Daoy (cell line): ENCODE data around the gene LRGUK. TPM values are rescaled to one million over a fixed set of nuclear protein-coding genes. Genes with fewer than 3 reads are reported as not detected.

Source experiments
- DNase-seq: peaks from one replicate; pipeline ENCODE4 v3.0.0-alpha.2; 2015; ENCODE audit warnings: low read depth
- total RNA-seq: library from RNA; depleted of rRNA; stranded (reverse); fragments of >200 nt; shearing (Covaris generic); gene quantifications from 2 replicates; pipeline ENCODE4 v1.2.3, GENCODE V29; 2014; rRNA removed

LRGUK gene
- total RNA-seq, 1 experiment from 2014 or later, result 0.40 TPM

DNA sequence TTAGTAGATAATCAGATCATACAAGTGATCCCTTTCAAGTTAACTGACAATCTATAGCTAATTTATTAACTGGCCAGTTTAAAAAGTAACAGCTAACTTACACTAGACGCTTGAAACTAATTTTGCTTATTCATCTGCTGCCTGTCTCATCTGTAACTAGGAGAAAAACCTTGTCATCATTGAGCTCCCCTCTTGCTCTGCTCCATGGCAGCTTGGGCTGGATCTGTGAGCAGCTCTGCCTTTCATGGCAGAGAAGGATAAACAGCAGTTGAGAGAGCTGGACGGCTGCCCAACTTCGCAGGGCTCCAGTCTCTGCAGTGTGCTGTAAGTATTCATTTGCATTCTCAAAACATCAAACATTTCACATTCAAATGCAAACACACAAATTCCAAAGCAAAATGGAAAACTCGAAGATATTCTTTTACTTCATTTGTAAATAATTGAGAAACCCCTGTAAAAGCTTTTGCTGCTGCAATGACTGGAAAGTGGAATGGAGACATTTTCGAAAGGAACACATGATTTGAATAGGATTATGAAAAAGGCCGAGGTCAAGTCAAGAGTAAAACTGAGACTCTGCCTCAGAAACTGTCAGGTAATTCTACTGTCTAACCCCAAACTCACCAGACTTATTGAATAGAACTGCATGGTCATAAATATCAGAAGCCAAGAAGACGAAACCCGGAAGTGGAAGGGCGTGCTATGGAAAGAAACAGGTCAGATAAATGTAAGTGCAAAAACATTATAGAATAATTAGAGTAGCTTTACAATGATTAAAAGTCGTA lies 172.0 kb downstream of the LRGUK start:
- DNase-seq, result no peak

DNA sequence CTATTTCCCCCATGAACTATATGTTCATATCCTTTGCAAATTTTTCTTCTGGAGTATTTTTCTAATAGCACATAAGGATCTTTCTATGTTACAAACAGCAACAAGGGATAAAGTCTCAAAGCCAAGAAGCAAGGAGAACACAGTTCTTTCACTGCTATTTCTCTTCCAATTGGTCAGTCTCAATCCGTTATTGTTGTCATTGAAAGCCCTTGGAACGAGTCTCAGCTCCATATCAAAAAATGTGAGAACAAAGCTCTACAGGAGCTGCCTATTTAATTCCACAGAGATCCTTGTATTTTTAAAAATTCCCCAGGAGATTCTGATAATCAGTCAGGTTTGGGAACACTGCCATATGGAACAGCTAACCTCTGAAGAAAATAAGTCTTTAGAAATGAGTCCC lies 173.8 kb downstream of the LRGUK start:
- DNase-seq, result no peak

DNA sequence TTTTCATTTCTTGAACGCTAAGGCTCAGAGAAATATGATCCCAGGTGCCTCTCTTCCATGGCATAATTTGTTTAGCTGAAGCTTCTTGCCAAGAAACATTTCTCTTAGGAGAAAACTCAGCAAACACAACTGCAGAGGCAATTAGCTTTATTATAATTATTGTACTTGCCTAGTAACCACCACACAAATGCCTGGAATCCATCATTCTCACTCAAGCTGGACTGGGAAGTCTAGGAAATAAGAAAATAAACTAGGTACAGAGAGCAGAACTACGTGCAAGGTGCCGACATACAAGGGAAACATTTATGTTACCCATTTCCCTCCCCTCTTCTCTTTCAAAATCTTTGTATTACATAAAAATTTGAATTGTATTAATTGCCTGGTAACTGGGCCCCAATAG lies 174.5 kb downstream of the LRGUK start:
- no peak for DNase-seq

DNA sequence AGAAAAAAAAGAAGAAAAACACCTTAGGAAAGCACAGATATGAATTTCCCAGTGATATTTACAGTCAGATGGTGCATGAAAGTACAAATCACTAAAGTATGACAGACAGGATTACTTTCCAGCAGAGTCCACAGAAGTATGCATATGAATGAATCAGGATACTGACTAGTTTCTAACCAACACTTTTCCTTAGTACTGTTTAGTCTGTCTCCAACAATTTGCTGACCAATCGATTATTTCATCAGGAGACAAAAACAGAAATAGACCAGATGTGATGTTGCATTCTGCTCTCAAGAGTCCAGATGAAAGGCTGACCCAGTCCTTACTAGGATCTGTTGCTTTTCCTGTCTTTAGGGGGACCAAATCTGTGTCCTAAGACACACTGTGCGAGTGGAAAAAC lies 175.0 kb downstream of the LRGUK start:
- DNase-seq, result no peak

DNA sequence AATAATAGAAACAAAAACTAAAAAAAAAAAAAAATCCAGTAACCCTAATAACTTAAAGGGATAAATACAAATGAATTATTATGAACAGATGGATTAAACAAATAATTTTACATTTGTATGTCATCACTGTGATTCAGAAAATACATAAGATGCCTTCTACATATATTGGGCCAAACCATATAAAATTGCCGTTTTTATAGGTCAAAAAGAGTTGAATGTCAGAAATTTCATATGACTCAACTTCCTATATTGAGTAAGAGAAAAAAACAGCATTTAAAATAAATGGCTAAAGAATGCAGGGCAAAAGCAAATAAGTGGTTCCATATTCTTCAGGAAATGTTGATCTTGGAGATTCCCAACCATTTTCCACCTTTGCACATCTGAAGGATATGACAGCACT lies 180.2 kb downstream of the LRGUK start:
- DNase-seq, result no peak

DNA sequence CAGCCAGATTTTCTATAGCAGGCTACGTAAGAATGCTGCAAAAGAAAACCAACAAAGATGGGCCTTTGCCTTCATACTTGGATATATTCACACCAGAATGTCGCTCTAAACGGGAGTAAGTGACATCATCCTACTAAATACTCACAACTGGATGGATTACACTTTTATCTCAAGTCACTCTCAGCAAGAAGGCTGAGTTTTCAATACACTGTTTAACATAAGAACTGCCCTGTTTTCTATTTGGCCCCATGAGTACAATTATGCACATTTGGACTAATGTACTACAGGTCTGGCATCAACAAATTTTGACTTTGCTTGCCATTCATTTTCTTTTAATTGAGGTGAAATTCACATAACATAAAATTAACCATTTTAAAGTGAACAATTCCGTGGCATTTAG lies 181.4 kb downstream of the LRGUK start:
- DNase-seq, result no peak

DNA sequence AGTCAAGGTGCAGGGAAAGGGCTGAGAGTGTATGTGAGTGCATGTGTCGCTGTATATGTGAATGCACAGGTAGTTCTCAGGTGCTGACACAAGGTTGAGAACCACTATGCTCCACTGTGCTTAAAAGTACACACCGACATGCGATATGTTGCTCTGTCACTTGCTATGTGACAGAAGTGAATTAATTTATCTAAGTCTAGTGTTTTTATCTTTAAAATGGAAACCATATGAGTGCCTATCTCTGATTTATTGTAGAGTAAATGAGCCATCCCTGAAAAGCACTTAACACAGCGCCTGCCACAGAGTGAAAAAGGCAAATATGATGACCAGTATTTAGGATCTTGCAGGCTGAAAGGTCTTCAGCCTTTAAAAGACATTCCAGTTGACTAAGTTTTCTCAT lies 184.7 kb downstream of the LRGUK start:
- DNase-seq, result no peak

DNA sequence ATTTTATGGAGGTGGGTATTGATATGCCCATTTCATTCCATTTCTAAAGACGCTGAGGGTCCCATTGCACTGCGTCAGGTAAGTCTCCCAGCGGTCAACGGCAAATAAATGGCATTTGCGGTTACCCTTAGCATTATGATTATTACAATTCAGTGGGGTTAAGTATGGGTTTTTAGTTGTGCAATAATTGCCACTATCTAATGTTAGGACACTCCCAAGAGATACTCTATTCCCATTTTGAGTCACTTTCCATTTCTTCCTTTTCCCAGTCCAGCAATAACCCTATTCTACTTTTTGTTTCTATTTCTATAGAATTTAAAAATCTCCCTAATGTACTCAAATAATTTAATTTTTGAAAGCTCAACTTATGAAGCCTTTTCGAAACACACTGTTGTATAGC lies 185.6 kb downstream of the LRGUK start:
- no peak for DNase-seq

DNA sequence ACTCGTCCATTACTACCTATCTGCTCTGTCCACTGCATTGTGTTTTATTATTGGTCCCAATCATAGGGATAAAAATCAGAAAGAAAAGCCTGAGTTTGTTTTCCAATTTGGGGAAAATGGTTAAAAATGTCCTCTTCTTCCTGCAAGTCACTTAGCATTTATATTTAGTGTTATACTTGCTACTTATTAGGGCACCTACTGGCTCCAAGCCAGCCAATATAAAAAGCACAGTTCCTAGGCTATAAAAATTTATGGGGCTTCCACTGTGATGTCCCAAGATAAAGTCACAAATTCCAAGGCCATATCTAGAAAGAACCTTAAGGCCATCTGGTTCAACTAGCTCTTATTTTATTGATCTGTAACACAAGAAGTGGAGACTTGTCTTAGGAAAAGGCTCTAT lies 186.4 kb downstream of the LRGUK start:
- no peak for DNase-seq

Other genes starting within 250 kb of the LRGUK start
- gene SLC35B4, start 189.6 kb downstream of the LRGUK start, total RNA-seq, result 22.9 and 26.7 TPM in 2 replicates